Measurements from ENCODE around the gene CIB2. TPM values are rescaled to one million over a fixed set of nuclear protein-coding genes. Genes with fewer than 3 reads are reported as not detected.

The CIB2 gene
- total RNA-seq, 1 experiment from 2014 or later = 43.2 TPM

GRCh38 chr15:78057803-78058202 lies 73.4 kb downstream of the CIB2 start:
- no peaks in the 10 kb centered on the region for H3K27me3 ChIP-seq (ENCODE audit: insufficient read depth, low read length)
- no peaks in the 10 kb centered on the region for H3K79me2 ChIP-seq (ENCODE audit: insufficient read depth, low read length)
- Mint-ChIP-seq H3K27ac (no peak overlapping the region), H3K4me1 (peaks cover 19% of the 10 kb centered on the region in 2 experiments), H3K4me3 (no peak overlapping the region), H3K27me3 (ENCODE audit: low read depth) (no peaks in the 10 kb centered on the region), H3K36me3 (ENCODE audit: insufficient read depth in 1 of 3, low read depth in 3 of 3) (no peaks in the 10 kb centered on the region), H3K9me3 (no peaks in the 10 kb centered on the region)
- no peak overlapping the region for H3K18ac ChIP-seq (ENCODE audit: insufficient read length, low read depth, low read length)
- no peak overlapping the region for H2AFZ ChIP-seq (ENCODE audit: low read length)
- no peak overlapping the region for H2AK5ac ChIP-seq (ENCODE audit: insufficient read length, low read length)
- H2BK120ac ChIP-seq (ENCODE audit: low read depth, low read length, poor library complexity, severe bottlenecking) = no peak overlapping the region
- no peak overlapping the region for H3K27ac ChIP-seq (ENCODE audit: insufficient read length, low read depth, low read length)
- no peak overlapping the region for H3K56ac ChIP-seq (ENCODE audit: insufficient read length, low read depth, low read length)
- H2BK5ac ChIP-seq (ENCODE audit: insufficient read length, low read length) = no peak overlapping the region
- no peak overlapping the region for H3K4me2 ChIP-seq (ENCODE audit: insufficient read depth, insufficient read length, low read length)
- H4K8ac ChIP-seq (replicated peaks; ENCODE audit: insufficient read length, low read depth, low read length) = no peak overlapping the region
- H3K4ac ChIP-seq (ENCODE audit: low read depth, low read length) = no peak overlapping the region
- no peak overlapping the region for H2BK12ac ChIP-seq (ENCODE audit: insufficient read length, low read depth, low read length)
- no peaks in the 10 kb centered on the region for H4K20me1 ChIP-seq (ENCODE audit: control insufficient read depth, insufficient read depth, insufficient read length)
- no peak for DNase-seq
- no CpG with 5 or more reads among the region's 5 CpGs for WGBS (ENCODE audit: extremely low coverage, insufficient read length, low lambda C conversion rate)
- H4K5ac ChIP-seq (ENCODE audit: insufficient read length, low read depth, low read length) = no peak overlapping the region
- no peak for TF ChIP-seq CTCF (conservative IDR thresholded peaks at IDR 0.05)
- H3K23ac ChIP-seq (ENCODE audit: insufficient read length, low read depth, low read length) = no peak overlapping the region
- H2BK20ac ChIP-seq (ENCODE audit: low read depth, low read length, poor library complexity, severe bottlenecking) = no peak overlapping the region
- no peak overlapping the region for H3K14ac ChIP-seq (ENCODE audit: insufficient read depth, low read length)
- no peak overlapping the region for H3T11ph ChIP-seq (ENCODE audit: low read length)
- H4K91ac ChIP-seq (ENCODE audit: insufficient read length, low read depth, low read length) = no peak overlapping the region
- H3K79me1 ChIP-seq (ENCODE audit: insufficient read depth, low read depth, low read length, poor library complexity, severe bottlenecking) = no peaks in the 10 kb centered on the region
- H2BK15ac ChIP-seq (ENCODE audit: low read depth, low read length) = no peak overlapping the region
- H3K9me3 ChIP-seq (ENCODE audit: control insufficient read depth, low read depth, low read length) = no peaks in the 10 kb centered on the region
- no peaks in the 10 kb centered on the region for H3K4me1 ChIP-seq (ENCODE audit: insufficient read depth, low read length)
- no peaks in the 10 kb centered on the region for H3K23me2 ChIP-seq (ENCODE audit: insufficient read length, low read depth, low read length, poor library complexity, severe bottlenecking)
- no peak overlapping the region for H3K9ac ChIP-seq (ENCODE audit: extremely low read depth, insufficient read length, low read length)
